ENCODE results near the gene EIF2S1. TPM values are rescaled to one million over a fixed set of nuclear protein-coding genes. Genes with fewer than 3 reads are reported as not detected.
"Not testable (repeated sequence)": the region's sequence is repeated elsewhere in the genome, so short reads cannot be mapped to it uniquely, and the experiment has no call there.

The EIF2S1 gene
- total and polyA plus RNA-seq, 11 donors, result 37.6 to 232 (median 91.7) TPM

DNA sequence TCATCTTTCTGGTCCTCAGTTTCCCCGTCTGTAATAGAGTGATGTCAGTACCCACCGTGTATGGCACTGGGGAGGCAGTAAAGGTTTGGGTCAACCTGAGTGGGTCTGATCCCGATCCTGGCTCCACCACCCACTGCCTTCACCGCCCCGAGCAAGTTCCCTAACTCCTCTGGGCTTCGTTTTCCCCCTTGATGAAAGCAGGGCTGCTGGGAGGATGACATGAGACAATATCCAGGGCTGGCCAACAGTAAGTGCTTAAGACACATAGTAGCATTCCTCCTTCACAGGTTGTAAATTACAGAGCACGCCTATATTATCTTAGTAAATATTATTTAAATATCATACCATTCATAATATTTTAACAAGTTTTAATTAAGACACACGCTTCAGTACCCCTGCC, 51.2 kb downstream of the EIF2S1 start:
- H3K27me3 ChIP-seq, result peaks cover 5 to 25% (median 13%) of the 10 kb centered on the region in 9 donors

DNA sequence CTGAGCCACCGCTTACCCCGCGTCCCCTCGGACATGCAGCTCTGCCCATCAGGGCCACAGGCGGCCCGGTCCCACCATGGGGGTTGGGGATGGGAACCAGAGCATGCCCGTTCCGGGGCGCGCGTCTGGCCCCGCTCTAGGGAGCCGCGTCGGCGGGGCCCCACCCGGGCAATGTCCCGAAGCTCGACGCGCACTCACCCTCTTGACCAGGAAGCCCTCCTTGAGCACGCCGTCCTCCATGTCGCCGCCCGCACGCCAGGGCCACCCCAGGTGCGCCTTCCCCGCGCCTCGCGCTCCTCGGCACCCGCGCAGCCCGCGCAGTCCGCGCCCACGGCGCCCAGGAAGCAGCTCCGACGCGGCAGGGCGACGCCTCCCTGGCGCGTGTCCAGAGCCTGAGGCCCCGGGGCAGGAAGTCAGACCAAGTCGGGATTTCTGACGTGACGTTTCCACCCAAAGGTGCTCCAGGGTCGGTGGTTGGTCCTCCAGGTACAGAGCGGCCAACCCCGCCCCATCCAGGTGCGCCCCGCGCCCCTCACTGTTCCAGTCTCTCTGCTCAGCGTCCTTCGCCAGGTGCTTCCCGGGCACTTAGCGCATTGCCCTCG, 51.8 kb downstream of the EIF2S1 start, which contains the start of gene PLEK2:
TSS of gene PLEK2 (minus strand) at position 346 of the 602 bp plus-strand sequence. CDS start at position 240, 106 bp downstream.
- Histone ChIP-seq H3K27ac (no peak within 1 kb of the TSS), H3K9me3 (no peaks in the 10 kb centered on the region), H3K27me3 (peaks cover 5 to 25% (median 13%) of the 10 kb centered on the region in 9 donors), H3K4me3 (peak within 1 kb of the TSS; percentile 16 to 54 (median 42)), H3K36me3 (no peaks in the 10 kb centered on the region), H3K4me1 (peaks cover 0 to 17% (median 6%) of the 10 kb centered on the region in 12 donors)
- 4 to 10% (median 5%) methylated on average over 21 to 63 of the region's 63 CpGs for WGBS, 4 donors
- TF ChIP-seq, protein P1, sequence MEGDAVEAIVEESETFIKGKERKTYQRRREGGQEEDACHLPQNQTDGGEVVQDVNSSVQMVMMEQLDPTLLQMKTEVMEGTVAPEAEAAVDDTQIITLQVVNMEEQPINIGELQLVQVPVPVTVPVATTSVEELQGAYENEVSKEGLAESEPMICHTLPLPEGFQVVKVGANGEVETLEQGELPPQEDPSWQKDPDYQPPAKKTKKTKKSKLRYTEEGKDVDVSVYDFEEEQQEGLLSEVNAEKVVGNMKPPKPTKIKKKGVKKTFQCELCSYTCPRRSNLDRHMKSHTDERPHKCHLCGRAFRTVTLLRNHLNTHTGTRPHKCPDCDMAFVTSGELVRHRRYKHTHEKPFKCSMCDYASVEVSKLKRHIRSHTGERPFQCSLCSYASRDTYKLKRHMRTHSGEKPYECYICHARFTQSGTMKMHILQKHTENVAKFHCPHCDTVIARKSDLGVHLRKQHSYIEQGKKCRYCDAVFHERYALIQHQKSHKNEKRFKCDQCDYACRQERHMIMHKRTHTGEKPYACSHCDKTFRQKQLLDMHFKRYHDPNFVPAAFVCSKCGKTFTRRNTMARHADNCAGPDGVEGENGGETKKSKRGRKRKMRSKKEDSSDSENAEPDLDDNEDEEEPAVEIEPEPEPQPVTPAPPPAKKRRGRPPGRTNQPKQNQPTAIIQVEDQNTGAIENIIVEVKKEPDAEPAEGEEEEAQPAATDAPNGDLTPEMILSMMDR (IDR thresholded peaks at IDR 0.05), result no peak
- TF ChIP-seq POLR2A (IDR thresholded peaks at IDR 0.05), result no peak
- DNase-seq (peak in 4 of 5 donors; percentile 14 to 72 (median 30)), ATAC-seq (peak in 2 of 4 donors; percentile 32 to 41)
- intact Hi-C loops (cut with DNase I), result no loop called here

More for the DNA sequence above, 51.2 kb downstream of the EIF2S1 start:
- intact Hi-C loops (cut with DNase I), result no loop called here
- DNase-seq, result no peak
- H3K4me3 ChIP-seq, result peak overlapping the region in 6 of 12 donors; percentile 38 to 54 (median 45)
- ATAC-seq, result no peak
- H3K36me3 ChIP-seq, result no peaks in the 10 kb centered on the region
- TF ChIP-seq POLR2A (IDR thresholded peaks at IDR 0.05), result no peak
- TF ChIP-seq, protein P1 (IDR thresholded peaks at IDR 0.05), result no peak
- 31 to 54% (median 34%) methylated on average over 8 of the region's 8 CpGs for WGBS, 4 donors
- peaks cover 0 to 17% (median 6%) of the 10 kb centered on the region in 12 donors for H3K4me1 ChIP-seq
- no peak overlapping the region for H3K27ac ChIP-seq
- no peaks in the 10 kb centered on the region for H3K9me3 ChIP-seq

DNA sequence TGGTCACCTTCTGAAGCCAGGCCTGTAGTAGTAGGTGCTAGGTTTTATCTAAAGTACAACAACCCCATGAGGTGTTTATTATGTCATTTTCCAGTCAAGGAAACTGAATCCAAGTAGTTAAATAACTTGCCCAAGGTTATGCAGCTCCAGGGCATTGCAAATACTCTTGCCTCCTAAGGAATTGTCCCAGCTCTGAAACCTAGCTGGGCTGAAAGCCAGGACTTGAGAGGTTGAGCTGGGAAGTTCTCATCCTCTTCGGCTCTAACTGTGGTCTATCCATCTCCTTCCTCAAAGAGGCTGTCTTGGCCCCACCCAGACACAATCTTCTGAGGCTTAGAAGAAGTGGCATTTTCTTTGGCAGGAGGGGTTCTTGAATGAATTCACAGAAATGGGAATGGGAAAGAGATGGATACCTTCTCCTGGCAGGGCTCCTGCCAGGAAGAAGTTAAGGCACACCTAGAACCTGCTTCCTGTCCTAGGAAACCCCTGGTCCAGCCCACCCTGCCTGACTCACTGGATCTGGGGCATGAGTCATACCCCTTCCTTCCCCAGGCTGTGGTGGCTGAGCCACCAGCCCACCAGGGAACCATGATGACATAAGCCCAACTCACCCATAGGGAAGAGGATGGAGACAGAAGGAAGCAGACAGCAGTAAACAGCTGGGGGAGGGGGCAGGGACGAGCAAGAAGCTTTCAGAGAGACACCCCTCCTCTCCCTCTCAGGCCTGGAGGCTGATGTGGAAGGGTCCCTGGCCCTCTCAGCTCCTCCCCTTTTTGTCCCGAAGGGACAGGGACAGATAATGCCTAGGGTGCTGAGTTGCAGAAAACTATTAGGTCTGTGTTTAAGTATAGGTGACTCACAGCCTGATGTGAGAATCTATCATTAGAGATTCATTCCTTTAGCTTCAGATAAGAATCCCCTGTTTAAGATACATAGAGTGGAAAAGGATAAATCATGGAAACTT, 54.0 kb downstream of the EIF2S1 start:
- Histone ChIP-seq H3K9me3 (no peaks in the 10 kb centered on the region), H3K4me1 (peaks cover 0 to 17% (median 6%) of the 10 kb centered on the region in 12 donors), H3K4me3 (no peak overlapping the region), H3K27me3 (peaks cover 5 to 25% (median 13%) of the 10 kb centered on the region in 9 donors), H3K36me3 (no peaks in the 10 kb centered on the region), H3K27ac (peak overlapping the region in 2 of 12 donors; percentile 17 to 28)
- intact Hi-C loops (cut with DNase I), result no loop called here
- DNase-seq (peak in 1 of 5 donors; percentile 56), ATAC-seq (peak in 3 of 4 donors; percentile 66 to 77 (median 69))
- TF ChIP-seq, protein P1 (IDR thresholded peaks at IDR 0.05), result no peak
- TF ChIP-seq POLR2A (IDR thresholded peaks at IDR 0.05), result no peak
- WGBS, 4 donors, result 29 to 41% (median 36%) methylated on average over 3 of the region's 3 CpGs

DNA sequence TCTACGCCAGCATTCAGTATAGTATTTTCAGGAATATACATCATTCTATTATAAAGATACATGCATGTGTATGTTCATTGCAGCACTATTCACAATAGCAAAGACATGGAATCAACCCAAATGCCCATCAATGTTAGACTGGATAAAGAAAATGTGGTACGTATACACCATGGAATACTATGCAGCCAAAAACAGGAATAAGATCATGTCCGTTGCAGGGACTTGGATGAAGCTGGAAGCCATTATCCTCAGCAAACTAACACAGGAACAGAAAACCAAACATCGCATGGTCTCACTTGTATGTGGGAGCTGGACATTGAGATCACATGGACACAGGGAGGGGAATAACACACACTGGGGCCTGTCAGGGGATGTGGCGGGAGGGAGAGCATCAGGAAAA, 55.5 kb downstream of the EIF2S1 start:
- H3K4me3 ChIP-seq; H3K27ac ChIP-seq; DNase-seq; H3K36me3 ChIP-seq; intact Hi-C loops (cut with DNase I); ATAC-seq; H3K9me3 ChIP-seq: not testable (repeated sequence)
- WGBS, 4 donors, result 91 to 96% (median 93%) methylated on average over 5 of the region's 5 CpGs
- Histone ChIP-seq H3K27me3 (peaks cover 5 to 25% (median 13%) of the 10 kb centered on the region in 9 donors), H3K4me1 (peaks cover 0 to 17% (median 6%) of the 10 kb centered on the region in 12 donors)

Measured in heart left ventricle (tissue), 16 donors.